Measurements from ENCODE around the gene WDR31.

Gene WDR31

DNA sequence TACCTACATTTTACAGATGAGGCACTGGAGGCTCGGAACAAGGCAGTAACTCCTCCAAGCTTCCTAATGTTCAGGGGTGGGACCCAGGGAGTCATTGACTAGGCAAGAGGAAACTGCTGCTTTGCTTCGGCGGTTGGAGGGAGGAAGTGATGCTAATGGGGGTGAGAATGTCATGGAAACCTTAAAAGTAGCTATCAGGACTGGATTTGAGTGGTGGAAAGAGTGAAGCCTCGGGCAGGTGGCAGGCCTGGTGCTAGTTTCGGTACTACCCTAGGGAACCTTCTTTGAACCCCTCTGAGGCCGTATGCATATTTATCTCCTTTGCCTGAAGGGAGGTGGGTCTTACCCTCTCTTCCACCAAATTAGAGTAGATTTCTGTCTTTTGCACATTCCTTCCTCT lies 10.9 kb upstream of the WDR31 start:
- H3K27ac ChIP-seq, result no peak overlapping the region
- TF ChIP-seq ZFX (IDR thresholded peaks at IDR 0.05; ENCODE audit: borderline replicate concordance), result no peak
- no peak for TF ChIP-seq CTCF (IDR thresholded peaks at IDR 0.05)

GRCh38 chr9:113350107-113350661 lies 10.1 kb upstream of the WDR31 start:
- 0 out of 2 replicates have a peak overlapping the region, but pooled peaks have one; percentile 51 for H3K27ac ChIP-seq
- no peak for TF ChIP-seq CTCF (IDR thresholded peaks at IDR 0.05)
- no peak for TF ChIP-seq ZFX (IDR thresholded peaks at IDR 0.05; ENCODE audit: borderline replicate concordance)

- peak within 1 kb of the TSS; percentile 51; the same call in 1 of the 2 replicates for H3K27ac ChIP-seq
- TF ChIP-seq ZFX (IDR thresholded peaks at IDR 0.05; ENCODE audit: borderline replicate concordance) (no peak), CTCF (IDR thresholded peaks at IDR 0.05) (0 out of 2 replicates have a peak, but pooled peaks have one; percentile 6)
Measured at GRCh38 chr9:113349445-113350094, 9.5 kb upstream of the WDR31 start, which contains the start of gene BSPRY. Gene BSPRY, plus strand, starts transcription at chr9:113349541. Its CDS starts 39 bp downstream, at chr9:113349580.

DNA sequence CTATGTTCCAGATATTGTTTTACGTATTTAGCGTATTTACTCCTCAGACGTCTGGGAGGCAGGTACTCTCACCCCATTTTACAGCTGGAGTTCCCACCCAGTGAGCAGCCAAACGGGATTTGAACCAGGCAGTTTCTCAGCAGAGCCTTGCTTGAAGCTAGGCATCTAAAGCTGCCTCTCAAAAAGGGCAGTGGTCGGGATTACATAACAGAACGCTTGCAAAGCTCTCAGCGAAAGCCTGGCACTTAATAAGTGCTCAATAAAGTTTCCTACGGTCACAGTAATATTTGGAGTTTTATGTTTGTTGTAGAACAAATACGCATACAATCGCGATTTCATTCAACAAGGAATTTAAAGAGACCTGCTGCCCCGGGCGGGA lies 9.0 kb upstream of the WDR31 start:
- no peak for TF ChIP-seq CTCF (IDR thresholded peaks at IDR 0.05)
- peak overlapping the region; percentile 51; the same call in 1 of the 2 replicates for H3K27ac ChIP-seq

DNA sequence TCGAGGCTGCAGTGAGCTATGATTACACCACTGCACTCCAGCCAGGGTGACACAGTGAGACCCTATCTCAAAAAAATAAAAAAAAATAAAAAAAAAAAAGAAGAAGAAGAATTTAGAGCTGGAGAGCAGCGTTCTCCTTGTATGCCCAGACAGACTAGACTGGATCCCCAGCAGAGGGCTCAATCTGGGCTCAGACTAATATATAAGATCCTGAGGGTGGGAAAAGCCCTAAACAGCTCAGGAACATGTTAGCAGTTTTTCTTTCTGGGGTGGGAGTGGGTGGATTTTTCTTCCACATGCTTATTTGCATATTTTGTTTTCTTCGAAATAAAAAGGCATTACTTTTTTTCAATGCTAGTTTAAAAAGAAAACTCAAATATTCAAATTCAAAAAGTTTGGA lies 8.4 kb upstream of the WDR31 start:
- no peak for TF ChIP-seq ZFX (IDR thresholded peaks at IDR 0.05; ENCODE audit: borderline replicate concordance)
- TF ChIP-seq CTCF (IDR thresholded peaks at IDR 0.05), result no peak

DNA sequence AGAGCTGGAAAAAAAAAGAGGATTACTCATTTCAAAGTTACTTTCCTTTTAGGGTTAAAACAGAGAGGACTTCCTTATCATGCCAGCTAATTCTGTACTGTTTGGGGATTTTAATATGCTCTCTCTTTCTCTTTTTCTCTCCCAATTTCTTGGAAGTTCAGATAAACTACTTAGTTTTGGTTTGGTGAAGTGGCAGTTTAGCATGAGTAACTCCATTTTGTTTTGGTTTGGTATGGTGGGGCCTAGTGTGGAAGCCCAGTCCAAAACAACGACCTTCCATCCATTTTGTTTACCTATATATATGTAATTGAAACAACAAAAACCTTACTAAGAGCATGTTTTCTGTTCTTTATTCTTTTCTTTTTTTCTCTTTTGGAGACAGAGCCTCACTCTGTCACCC lies 5.6 kb upstream of the WDR31 start:
- TF ChIP-seq ZFX (IDR thresholded peaks at IDR 0.05; ENCODE audit: borderline replicate concordance), result no peak
- no peak for TF ChIP-seq CTCF (IDR thresholded peaks at IDR 0.05)

More for the DNA sequence above, 8.4 kb upstream of the WDR31 start:
- no peak overlapping the region for H3K27ac ChIP-seq

GRCh38 chr9:113345190-113345589 lies 5.1 kb upstream of the WDR31 start:
- TF ChIP-seq ZFX (IDR thresholded peaks at IDR 0.05; ENCODE audit: borderline replicate concordance) (no peak), CTCF (IDR thresholded peaks at IDR 0.05) (no peak)
- no peak overlapping the region for H3K27ac ChIP-seq

More for the DNA sequence above, 5.6 kb upstream of the WDR31 start:
- H3K27ac ChIP-seq, result no peak overlapping the region

Measured in 22Rv1 (cell line).